LNCaP clone FGC (cell line): ENCODE measurements around the gene PLCD3.

Experiments used
- DNase-seq: peaks from one replicate; pipeline ENCODE4 v3.0.0-alpha.2; 2011; ENCODE audit warnings: low read depth
- H3K4me3 ChIP-seq: 2 replicates; pipeline ENCODE4 v1.5.1; 2011; ENCODE audit warnings: mild to moderate bottlenecking, low read depth, low read length, control low read depth
- TF ChIP-seq, protein P1 (sequence below): IDR thresholded peaks from 2 replicates; pipeline ENCODE4 v1.5.1; 2012; ENCODE audit warnings: mild to moderate bottlenecking; ENCODE audit not compliant: control insufficient read depth, insufficient read depth; ENCODE audit errors: extremely low read depth

The PLCD3 gene

GRCh38 chr17:45115871-45116270 is 16.4 kb downstream of the PLCD3 start:
- TF ChIP-seq, protein P1, sequence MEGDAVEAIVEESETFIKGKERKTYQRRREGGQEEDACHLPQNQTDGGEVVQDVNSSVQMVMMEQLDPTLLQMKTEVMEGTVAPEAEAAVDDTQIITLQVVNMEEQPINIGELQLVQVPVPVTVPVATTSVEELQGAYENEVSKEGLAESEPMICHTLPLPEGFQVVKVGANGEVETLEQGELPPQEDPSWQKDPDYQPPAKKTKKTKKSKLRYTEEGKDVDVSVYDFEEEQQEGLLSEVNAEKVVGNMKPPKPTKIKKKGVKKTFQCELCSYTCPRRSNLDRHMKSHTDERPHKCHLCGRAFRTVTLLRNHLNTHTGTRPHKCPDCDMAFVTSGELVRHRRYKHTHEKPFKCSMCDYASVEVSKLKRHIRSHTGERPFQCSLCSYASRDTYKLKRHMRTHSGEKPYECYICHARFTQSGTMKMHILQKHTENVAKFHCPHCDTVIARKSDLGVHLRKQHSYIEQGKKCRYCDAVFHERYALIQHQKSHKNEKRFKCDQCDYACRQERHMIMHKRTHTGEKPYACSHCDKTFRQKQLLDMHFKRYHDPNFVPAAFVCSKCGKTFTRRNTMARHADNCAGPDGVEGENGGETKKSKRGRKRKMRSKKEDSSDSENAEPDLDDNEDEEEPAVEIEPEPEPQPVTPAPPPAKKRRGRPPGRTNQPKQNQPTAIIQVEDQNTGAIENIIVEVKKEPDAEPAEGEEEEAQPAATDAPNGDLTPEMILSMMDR: no peak
- DNase-seq: no peak
- no peak overlapping the region for H3K4me3 ChIP-seq

GRCh38 chr17:45115015-45115625 is 17.2 kb downstream of the PLCD3 start:
- no peak for DNase-seq
- no peak overlapping the region for H3K4me3 ChIP-seq
- TF ChIP-seq, protein P1: no peak

GRCh38 chr17:45114117-45114932 is 18.0 kb downstream of the PLCD3 start:
- no peak overlapping the region for H3K4me3 ChIP-seq
- no peak for DNase-seq
- TF ChIP-seq, protein P1: no peak

GRCh38 chr17:45113424-45113754 is 18.9 kb downstream of the PLCD3 start:
- no peak overlapping the region for H3K4me3 ChIP-seq
- TF ChIP-seq, protein P1: no peak
- DNase-seq: no peak

- no peak overlapping the region for H3K4me3 ChIP-seq
- TF ChIP-seq, protein P1: no peak
- no peak for DNase-seq
Measured at GRCh38 chr17:45112559-45113423, 19.5 kb downstream of the PLCD3 start.

DNA sequence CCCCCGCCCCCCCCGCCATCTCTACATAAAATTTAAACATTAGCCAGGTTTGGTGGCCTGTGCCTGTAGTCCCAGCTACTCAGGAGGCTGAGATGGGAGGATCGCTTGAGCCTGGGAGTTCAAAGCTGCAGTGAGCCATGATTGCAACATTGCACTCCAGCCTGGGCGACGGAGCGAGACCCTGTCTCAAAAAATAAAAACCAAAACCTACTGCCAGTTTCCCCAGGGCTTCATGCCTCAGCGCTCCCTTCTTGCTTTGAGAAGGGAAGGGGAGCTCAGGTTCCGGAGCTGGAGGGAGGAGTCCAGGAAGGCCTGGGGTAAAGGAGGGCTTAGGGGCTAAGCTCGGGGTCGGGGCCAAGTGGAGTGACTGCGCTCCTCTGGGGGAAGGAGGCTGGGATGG is 20.5 kb downstream of the PLCD3 start:
- TF ChIP-seq, protein P1: no peak
- no peak for DNase-seq
- H3K4me3 ChIP-seq: no peak overlapping the region
